ENCODE measurements around the gene TENM4. TPM values are rescaled to one million over a fixed set of nuclear protein-coding genes. Genes with fewer than 3 reads are reported as not detected.

Gene TENM4
- polyA plus RNA-seq, 1 donor from 2014 or later, result 16.8 TPM

GRCh38 chr11:79147731-79148130 is 293.1 kb downstream of the TENM4 start:
- Histone ChIP-seq H4K20me1 (ENCODE audit: insufficient read depth) (no peaks in the 10 kb centered on the region), H3K9me3 (ENCODE audit: low read length) (no peaks in the 10 kb centered on the region), H3K9ac (ENCODE audit: low read length) (no peak overlapping the region), H3K27me3 (ENCODE audit: insufficient read depth, low read depth, low read length) (no peaks in the 10 kb centered on the region), H3K4me2 (ENCODE audit: low read length) (no peak overlapping the region), H3K27ac (ENCODE audit: low read length) (no peak overlapping the region), H3K4me3 (ENCODE audit: low read length) (no peak overlapping the region), H3K9me2 (ENCODE audit: insufficient read depth, low read length) (no peaks in the 10 kb centered on the region), H3K79me2 (replicated peaks; ENCODE audit: insufficient read depth, low read length) (no peaks in the 10 kb centered on the region), H3K36me3 (ENCODE audit: insufficient read depth, low read length) (no peaks in the 10 kb centered on the region), H3F3A (ENCODE audit: insufficient read depth, low read length, poor library complexity, severe bottlenecking) (no peaks in the 10 kb centered on the region), H2AFZ (ENCODE audit: low read depth, low read length) (no peak overlapping the region)
- no peak for TF ChIP-seq POLR2AphosphoS5 (IDR thresholded peaks at IDR 0.05)
- TF ChIP-seq CTCF (IDR thresholded peaks at IDR 0.05; ENCODE audit: poor library complexity, severe bottlenecking), result no peak
- no peak for TF ChIP-seq TAF1 (IDR thresholded peaks at IDR 0.05; ENCODE audit: low read depth)
- no peak for TF ChIP-seq MXI1 (conservative IDR thresholded peaks at IDR 0.05; ENCODE audit: poor library complexity, severe bottlenecking)
- no peak for TF ChIP-seq SMC3 (conservative IDR thresholded peaks at IDR 0.05; ENCODE audit: poor library complexity)
- no peak for TF ChIP-seq REST (IDR thresholded peaks at IDR 0.05; ENCODE audit: borderline replicate concordance)
- no peak for TF ChIP-seq EP300 (conservative IDR thresholded peaks at IDR 0.05; ENCODE audit: poor library complexity, severe bottlenecking)
- no peak for TF ChIP-seq RAD21 (conservative IDR thresholded peaks at IDR 0.05)
- no peak for TF ChIP-seq EZH2 (IDR thresholded peaks at IDR 0.05; ENCODE audit: borderline replicate concordance, insufficient read depth, low read length, poor library complexity, severe bottlenecking)

- Histone ChIP-seq H3K9ac (ENCODE audit: low read length) (no peak overlapping the region), H3K36me3 (ENCODE audit: insufficient read depth, low read length) (no peaks in the 10 kb centered on the region), H4K20me1 (ENCODE audit: insufficient read depth) (no peaks in the 10 kb centered on the region), H3K9me3 (ENCODE audit: low read length) (no peaks in the 10 kb centered on the region), H3K27ac (ENCODE audit: low read length) (no peak overlapping the region), H2AFZ (ENCODE audit: low read depth, low read length) (no peak overlapping the region), H3F3A (ENCODE audit: insufficient read depth, low read length, poor library complexity, severe bottlenecking) (no peaks in the 10 kb centered on the region), H3K4me2 (ENCODE audit: low read length) (no peak overlapping the region), H3K27me3 (ENCODE audit: insufficient read depth, low read depth, low read length) (no peaks in the 10 kb centered on the region), H3K79me2 (replicated peaks; ENCODE audit: insufficient read depth, low read length) (no peaks in the 10 kb centered on the region), H3K9me2 (ENCODE audit: insufficient read depth, low read length) (no peaks in the 10 kb centered on the region), H3K4me3 (ENCODE audit: low read length) (no peak overlapping the region)
- no peak for TF ChIP-seq SMC3 (conservative IDR thresholded peaks at IDR 0.05; ENCODE audit: poor library complexity)
- no peak for TF ChIP-seq EZH2 (IDR thresholded peaks at IDR 0.05; ENCODE audit: borderline replicate concordance, insufficient read depth, low read length, poor library complexity, severe bottlenecking)
Measured at GRCh38 chr11:79147011-79147410, 293.8 kb downstream of the TENM4 start.

- Histone ChIP-seq H3K9me2 (ENCODE audit: insufficient read depth, low read length) (no peaks in the 10 kb centered on the region), H3K27ac (ENCODE audit: low read length) (no peak overlapping the region), H3K4me3 (ENCODE audit: low read length) (no peak overlapping the region), H3K9me3 (ENCODE audit: low read length) (no peaks in the 10 kb centered on the region), H3K9ac (ENCODE audit: low read length) (no peak overlapping the region), H3K36me3 (ENCODE audit: insufficient read depth, low read length) (no peaks in the 10 kb centered on the region), H4K20me1 (ENCODE audit: insufficient read depth) (no peaks in the 10 kb centered on the region), H3K27me3 (ENCODE audit: insufficient read depth, low read depth, low read length) (no peaks in the 10 kb centered on the region), H2AFZ (ENCODE audit: low read depth, low read length) (no peak overlapping the region), H3F3A (ENCODE audit: insufficient read depth, low read length, poor library complexity, severe bottlenecking) (no peaks in the 10 kb centered on the region), H3K4me2 (ENCODE audit: low read length) (no peak overlapping the region), H3K79me2 (replicated peaks; ENCODE audit: insufficient read depth, low read length) (no peaks in the 10 kb centered on the region)
- no peak for TF ChIP-seq EZH2 (IDR thresholded peaks at IDR 0.05; ENCODE audit: borderline replicate concordance, insufficient read depth, low read length, poor library complexity, severe bottlenecking)
- TF ChIP-seq EP300 (conservative IDR thresholded peaks at IDR 0.05; ENCODE audit: poor library complexity, severe bottlenecking), result no peak
- TF ChIP-seq POLR2AphosphoS5 (IDR thresholded peaks at IDR 0.05), result no peak
- TF ChIP-seq RAD21 (conservative IDR thresholded peaks at IDR 0.05), result no peak
- no peak for TF ChIP-seq CTCF (IDR thresholded peaks at IDR 0.05; ENCODE audit: poor library complexity, severe bottlenecking)
- no peak for TF ChIP-seq TAF1 (IDR thresholded peaks at IDR 0.05; ENCODE audit: low read depth)
Measured at GRCh38 chr11:79139900-79140299, 300.9 kb downstream of the TENM4 start.
